ENCODE data around the gene GIN1. TPM values are rescaled to one million over a fixed set of nuclear protein-coding genes. Genes with fewer than 3 reads are reported as not detected.

The GIN1 gene
- total and polyA plus RNA-seq, 2 experiments from 2014 or later, result 5.8 to 9.6 TPM

DNA sequence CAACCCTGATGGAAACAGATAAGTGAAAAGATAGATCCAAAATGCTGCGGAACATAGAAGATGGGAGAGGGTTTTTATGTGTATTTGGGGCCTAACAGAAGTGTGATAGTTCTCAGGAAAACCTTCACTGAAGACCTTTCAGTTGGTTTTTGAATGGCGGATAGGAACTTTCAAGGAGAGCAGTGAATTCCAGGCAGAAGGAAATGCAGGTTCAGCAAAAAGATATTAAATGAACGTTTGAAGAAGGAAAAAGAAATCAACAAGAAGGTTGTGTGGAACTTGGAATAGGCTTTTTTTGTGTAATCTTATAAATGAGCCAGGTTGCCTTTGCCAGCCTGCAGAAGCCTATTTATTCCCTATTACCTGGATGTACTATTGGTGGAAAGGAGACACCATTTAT is 2.3 kb upstream of the GIN1 start (continued):
- TF ChIP-seq, protein P1, sequence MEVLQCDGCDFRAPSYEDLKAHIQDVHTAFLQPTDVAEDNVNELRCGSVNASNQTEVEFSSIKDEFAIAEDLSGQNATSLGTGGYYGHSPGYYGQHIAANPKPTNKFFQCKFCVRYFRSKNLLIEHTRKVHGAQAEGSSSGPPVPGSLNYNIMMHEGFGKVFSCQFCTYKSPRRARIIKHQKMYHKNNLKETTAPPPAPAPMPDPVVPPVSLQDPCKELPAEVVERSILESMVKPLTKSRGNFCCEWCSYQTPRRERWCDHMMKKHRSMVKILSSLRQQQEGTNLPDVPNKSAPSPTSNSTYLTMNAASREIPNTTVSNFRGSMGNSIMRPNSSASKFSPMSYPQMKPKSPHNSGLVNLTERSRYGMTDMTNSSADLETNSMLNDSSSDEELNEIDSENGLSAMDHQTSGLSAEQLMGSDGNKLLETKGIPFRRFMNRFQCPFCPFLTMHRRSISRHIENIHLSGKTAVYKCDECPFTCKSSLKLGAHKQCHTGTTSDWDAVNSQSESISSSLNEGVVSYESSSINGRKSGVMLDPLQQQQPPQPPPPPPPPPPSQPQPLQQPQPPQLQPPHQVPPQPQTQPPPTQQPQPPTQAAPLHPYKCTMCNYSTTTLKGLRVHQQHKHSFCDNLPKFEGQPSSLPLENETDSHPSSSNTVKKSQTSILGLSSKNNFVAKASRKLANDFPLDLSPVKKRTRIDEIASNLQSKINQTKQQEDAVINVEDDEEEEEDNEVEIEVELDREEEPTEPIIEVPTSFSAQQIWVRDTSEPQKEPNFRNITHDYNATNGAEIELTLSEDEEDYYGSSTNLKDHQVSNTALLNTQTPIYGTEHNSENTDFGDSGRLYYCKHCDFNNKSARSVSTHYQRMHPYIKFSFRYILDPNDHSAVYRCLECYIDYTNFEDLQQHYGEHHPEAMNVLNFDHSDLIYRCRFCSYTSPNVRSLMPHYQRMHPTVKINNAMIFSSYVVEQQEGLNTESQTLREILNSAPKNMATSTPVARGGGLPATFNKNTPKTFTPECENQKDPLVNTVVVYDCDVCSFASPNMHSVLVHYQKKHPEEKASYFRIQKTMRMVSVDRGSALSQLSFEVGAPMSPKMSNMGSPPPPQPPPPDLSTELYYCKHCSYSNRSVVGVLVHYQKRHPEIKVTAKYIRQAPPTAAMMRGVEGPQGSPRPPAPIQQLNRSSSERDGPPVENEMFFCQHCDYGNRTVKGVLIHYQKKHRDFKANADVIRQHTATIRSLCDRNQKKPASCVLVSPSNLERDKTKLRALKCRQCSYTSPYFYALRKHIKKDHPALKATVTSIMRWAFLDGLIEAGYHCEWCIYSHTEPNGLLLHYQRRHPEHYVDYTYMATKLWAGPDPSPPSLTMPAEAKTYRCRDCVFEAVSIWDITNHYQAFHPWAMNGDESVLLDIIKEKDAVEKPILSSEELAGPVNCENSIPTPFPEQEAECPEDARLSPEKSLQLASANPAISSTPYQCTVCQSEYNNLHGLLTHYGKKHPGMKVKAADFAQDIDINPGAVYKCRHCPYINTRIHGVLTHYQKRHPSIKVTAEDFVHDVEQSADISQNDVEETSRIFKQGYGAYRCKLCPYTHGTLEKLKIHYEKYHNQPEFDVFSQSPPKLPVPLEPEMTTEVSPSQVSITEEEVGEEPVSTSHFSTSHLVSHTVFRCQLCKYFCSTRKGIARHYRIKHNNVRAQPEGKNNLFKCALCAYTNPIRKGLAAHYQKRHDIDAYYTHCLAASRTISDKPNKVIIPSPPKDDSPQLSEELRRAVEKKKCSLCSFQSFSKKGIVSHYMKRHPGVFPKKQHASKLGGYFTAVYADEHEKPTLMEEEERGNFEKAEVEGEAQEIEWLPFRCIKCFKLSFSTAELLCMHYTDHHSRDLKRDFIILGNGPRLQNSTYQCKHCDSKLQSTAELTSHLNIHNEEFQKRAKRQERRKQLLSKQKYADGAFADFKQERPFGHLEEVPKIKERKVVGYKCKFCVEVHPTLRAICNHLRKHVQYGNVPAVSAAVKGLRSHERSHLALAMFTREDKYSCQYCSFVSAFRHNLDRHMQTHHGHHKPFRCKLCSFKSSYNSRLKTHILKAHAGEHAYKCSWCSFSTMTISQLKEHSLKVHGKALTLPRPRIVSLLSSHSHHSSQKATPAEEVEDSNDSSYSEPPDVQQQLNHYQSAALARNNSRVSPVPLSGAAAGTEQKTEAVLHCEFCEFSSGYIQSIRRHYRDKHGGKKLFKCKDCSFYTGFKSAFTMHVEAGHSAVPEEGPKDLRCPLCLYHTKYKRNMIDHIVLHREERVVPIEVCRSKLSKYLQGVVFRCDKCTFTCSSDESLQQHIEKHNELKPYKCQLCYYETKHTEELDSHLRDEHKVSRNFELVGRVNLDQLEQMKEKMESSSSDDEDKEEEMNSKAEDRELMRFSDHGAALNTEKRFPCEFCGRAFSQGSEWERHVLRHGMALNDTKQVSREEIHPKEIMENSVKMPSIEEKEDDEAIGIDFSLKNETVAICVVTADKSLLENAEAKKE (CRISPR knock-in tag; IDR thresholded peaks at IDR 0.05), result no peak
- no peak for TF ChIP-seq POLR2AphosphoS5 (IDR thresholded peaks at IDR 0.05; ENCODE audit: low read depth)

DNA sequence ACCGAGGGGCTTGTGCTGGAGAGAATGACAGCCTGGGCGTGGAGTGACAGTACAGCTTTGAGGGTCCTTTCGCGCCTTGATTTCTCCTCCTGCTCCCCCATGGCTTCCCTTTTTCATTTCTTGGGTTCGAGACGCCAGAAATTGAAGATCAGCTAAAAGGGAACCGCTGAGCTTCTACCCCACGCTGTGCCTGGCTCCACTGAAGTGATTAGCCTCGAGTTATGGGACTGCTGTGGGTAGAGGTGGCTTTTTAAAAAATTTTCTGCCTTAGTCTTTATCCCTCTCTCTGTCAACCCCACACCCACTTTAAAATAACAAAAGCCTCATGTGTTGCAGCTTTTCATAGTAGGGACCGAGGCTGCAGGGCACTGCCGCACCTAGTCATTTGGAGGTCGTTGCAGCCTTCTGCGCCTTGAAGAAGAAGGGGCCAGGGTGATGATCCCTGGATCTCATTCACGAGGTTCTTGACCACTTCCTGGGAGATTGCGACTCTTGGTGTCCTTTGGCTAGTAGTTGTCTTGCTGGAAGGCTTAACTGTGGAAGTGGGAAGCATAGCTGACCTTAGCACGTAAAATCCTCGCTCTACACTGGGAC is 766 bp upstream of the GIN1 start:
- H3K27ac Mint-ChIP-seq, result peak overlapping the region; percentile 95
- Histone ChIP-seq H3K27ac (ENCODE audit: low read depth) (peak overlapping the region; percentile 53; the same call in 1 of the 2 replicates), H3K27me3 (ENCODE audit: insufficient read depth) (no peaks in the 10 kb centered on the region), H3K79me2 (replicated peaks; ENCODE audit: insufficient read depth) (peaks cover 63% of the 10 kb centered on the region), H3K9me2 (ENCODE audit: insufficient read depth) (no peaks in the 10 kb centered on the region), H3F3A (replicated peaks; ENCODE audit: low read depth) (no peaks in the 10 kb centered on the region), H3K4me1 (ENCODE audit: insufficient read depth) (0 out of 2 replicates have a peak, but pooled peaks cover 4% of the 10 kb centered on the region), H3K36me3 (ENCODE audit: insufficient read depth) (no peaks in the 10 kb centered on the region), H2AFZ (peak overlapping the region; percentile 68), H3K4me3 (peak overlapping the region; percentile 68), H4K20me1 (replicated peaks; ENCODE audit: insufficient read depth) (no peaks in the 10 kb centered on the region), H3K4me2 (peak overlapping the region; percentile 85)
- H3K4me3 Mint-ChIP-seq, result peak overlapping the region; percentile 92
- DNase-seq (ENCODE audit: low spot score) (peak; percentile 39), ATAC-seq (peak; percentile 40)
- H3K27me3 Mint-ChIP-seq (ENCODE audit: insufficient read depth, low read depth, poor library complexity), result peaks cover 4% of the 10 kb centered on the region
- H3K9me3 Mint-ChIP-seq, result no peaks in the 10 kb centered on the region
- peaks cover 10% of the 10 kb centered on the region; the same call in 2 of the 3 replicates for H3K4me1 Mint-ChIP-seq
- no peaks in the 10 kb centered on the region for H3K36me3 Mint-ChIP-seq (ENCODE audit: low read depth)
- TF ChIP-seq, protein P2, sequence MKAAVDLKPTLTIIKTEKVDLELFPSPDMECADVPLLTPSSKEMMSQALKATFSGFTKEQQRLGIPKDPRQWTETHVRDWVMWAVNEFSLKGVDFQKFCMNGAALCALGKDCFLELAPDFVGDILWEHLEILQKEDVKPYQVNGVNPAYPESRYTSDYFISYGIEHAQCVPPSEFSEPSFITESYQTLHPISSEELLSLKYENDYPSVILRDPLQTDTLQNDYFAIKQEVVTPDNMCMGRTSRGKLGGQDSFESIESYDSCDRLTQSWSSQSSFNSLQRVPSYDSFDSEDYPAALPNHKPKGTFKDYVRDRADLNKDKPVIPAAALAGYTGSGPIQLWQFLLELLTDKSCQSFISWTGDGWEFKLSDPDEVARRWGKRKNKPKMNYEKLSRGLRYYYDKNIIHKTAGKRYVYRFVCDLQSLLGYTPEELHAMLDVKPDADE (IDR thresholded peaks at IDR 0.05), result no peak
- no peak for TF ChIP-seq STAT1 (IDR thresholded peaks at IDR 0.05; ENCODE audit: unreplicated experiment)
- TF ChIP-seq, protein P3, sequence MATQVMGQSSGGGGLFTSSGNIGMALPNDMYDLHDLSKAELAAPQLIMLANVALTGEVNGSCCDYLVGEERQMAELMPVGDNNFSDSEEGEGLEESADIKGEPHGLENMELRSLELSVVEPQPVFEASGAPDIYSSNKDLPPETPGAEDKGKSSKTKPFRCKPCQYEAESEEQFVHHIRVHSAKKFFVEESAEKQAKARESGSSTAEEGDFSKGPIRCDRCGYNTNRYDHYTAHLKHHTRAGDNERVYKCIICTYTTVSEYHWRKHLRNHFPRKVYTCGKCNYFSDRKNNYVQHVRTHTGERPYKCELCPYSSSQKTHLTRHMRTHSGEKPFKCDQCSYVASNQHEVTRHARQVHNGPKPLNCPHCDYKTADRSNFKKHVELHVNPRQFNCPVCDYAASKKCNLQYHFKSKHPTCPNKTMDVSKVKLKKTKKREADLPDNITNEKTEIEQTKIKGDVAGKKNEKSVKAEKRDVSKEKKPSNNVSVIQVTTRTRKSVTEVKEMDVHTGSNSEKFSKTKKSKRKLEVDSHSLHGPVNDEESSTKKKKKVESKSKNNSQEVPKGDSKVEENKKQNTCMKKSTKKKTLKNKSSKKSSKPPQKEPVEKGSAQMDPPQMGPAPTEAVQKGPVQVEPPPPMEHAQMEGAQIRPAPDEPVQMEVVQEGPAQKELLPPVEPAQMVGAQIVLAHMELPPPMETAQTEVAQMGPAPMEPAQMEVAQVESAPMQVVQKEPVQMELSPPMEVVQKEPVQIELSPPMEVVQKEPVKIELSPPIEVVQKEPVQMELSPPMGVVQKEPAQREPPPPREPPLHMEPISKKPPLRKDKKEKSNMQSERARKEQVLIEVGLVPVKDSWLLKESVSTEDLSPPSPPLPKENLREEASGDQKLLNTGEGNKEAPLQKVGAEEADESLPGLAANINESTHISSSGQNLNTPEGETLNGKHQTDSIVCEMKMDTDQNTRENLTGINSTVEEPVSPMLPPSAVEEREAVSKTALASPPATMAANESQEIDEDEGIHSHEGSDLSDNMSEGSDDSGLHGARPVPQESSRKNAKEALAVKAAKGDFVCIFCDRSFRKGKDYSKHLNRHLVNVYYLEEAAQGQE (IDR thresholded peaks at IDR 0.05; ENCODE audit: unreplicated experiment), result no peak
- TF ChIP-seq EZH2phosphoT487 (IDR thresholded peaks at IDR 0.05; ENCODE audit: unreplicated experiment), result no peak
- TF ChIP-seq JUNB (IDR thresholded peaks at IDR 0.05; ENCODE audit: unreplicated experiment), result no peak
- no peak for TF ChIP-seq POLR2AphosphoS5 (IDR thresholded peaks at IDR 0.05; ENCODE audit: low read depth)
- TF ChIP-seq ZNF114 (CRISPR knock-in tag; IDR thresholded peaks at IDR 0.05), result no peak
- TF ChIP-seq CREB1 (CRISPR knock-in tag; IDR thresholded peaks at IDR 0.05; ENCODE audit: low read depth), result no peak
- TF ChIP-seq, protein P4, sequence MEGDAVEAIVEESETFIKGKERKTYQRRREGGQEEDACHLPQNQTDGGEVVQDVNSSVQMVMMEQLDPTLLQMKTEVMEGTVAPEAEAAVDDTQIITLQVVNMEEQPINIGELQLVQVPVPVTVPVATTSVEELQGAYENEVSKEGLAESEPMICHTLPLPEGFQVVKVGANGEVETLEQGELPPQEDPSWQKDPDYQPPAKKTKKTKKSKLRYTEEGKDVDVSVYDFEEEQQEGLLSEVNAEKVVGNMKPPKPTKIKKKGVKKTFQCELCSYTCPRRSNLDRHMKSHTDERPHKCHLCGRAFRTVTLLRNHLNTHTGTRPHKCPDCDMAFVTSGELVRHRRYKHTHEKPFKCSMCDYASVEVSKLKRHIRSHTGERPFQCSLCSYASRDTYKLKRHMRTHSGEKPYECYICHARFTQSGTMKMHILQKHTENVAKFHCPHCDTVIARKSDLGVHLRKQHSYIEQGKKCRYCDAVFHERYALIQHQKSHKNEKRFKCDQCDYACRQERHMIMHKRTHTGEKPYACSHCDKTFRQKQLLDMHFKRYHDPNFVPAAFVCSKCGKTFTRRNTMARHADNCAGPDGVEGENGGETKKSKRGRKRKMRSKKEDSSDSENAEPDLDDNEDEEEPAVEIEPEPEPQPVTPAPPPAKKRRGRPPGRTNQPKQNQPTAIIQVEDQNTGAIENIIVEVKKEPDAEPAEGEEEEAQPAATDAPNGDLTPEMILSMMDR (conservative IDR thresholded peaks at IDR 0.05; ENCODE audit: low read depth in 2 of 2), result no peak
- no peak for TF ChIP-seq ZNF331 (CRISPR knock-in tag; IDR thresholded peaks at IDR 0.05; ENCODE audit: low read depth)
- TF ChIP-seq EZH2 (IDR thresholded peaks at IDR 0.05; ENCODE audit: low read depth, unreplicated experiment), result no peak
